Measurements from ENCODE around the gene CDH23. TPM values are rescaled to one million over a fixed set of nuclear protein-coding genes. Genes with fewer than 3 reads are reported as not detected.
A peak's percentile ranks its signal among the peaks of the same experiment; 100 is the strongest.

The CDH23 gene
- total RNA-seq, 4 donors from 2014 or later: 0.57 to 5.9 (median 1.0) TPM

GRCh38 chr10:71819441-71819861 lies 422.7 kb downstream of the CDH23 start:
- Histone ChIP-seq H3K4me3 (no peak overlapping the region), H3K9me3 (no peaks in the 10 kb centered on the region), H3K36me3 (peaks cover 44 to 99% (median 67%) of the 10 kb centered on the region in 3 donors), H3K4me1 (peaks cover 0 to 6% (median 0%) of the 10 kb centered on the region in 3 donors), H3K27ac (no peak overlapping the region), H3K27me3 (no peaks in the 10 kb centered on the region)
- TF ChIP-seq CTCF (IDR thresholded peaks at IDR 0.05) (no peak), POLR2A (IDR thresholded peaks at IDR 0.05) (no peak)
- intact Hi-C loops (cut with DNase I): loop anchor here (10.0 kb wide), 2 partner anchors 425 to 495 kb away; partner anchors contain the start of gene CDH23
- WGBS, 2 donors: 89 to 94% methylated on average over 11 to 15 of the region's 18 CpGs
- DNase-seq: no peak

- intact Hi-C loops (cut with DNase I): loop anchor here (10.0 kb wide), 2 partner anchors 425 to 495 kb away; partner anchors contain the start of gene CDH23
- Histone ChIP-seq H3K4me1 (peaks cover 0 to 6% (median 0%) of the 10 kb centered on the region in 3 donors), H3K27ac (no peak overlapping the region), H3K36me3 (peaks cover 47 to 100% (median 72%) of the 10 kb centered on the region in 3 donors), H3K27me3 (no peaks in the 10 kb centered on the region), H3K4me3 (no peak overlapping the region), H3K9me3 (no peaks in the 10 kb centered on the region)
- TF ChIP-seq POLR2A (IDR thresholded peaks at IDR 0.05) (peak in 1 of 4 donors; percentile 15), CTCF (IDR thresholded peaks at IDR 0.05) (no peak)
- no peak for DNase-seq
- 71 to 79% methylated on average over 4 to 5 of the region's 6 CpGs for WGBS, 2 donors
These were observed 423.3 kb downstream of the CDH23 start for GRCh38 chr10:71819985-71820384.

GRCh38 chr10:71820966-71821365 lies 424.2 kb downstream of the CDH23 start:
- H3K27ac ChIP-seq: no peak overlapping the region
- peaks cover 50 to 100% (median 80%) of the 10 kb centered on the region in 3 donors for H3K36me3 ChIP-seq
- intact Hi-C loops (cut with DNase I): no loop called here
- H3K4me3 ChIP-seq: no peak overlapping the region
- DNase-seq: no peak
- H3K4me1 ChIP-seq: peaks cover 0 to 6% (median 0%) of the 10 kb centered on the region in 3 donors
- TF ChIP-seq CTCF (IDR thresholded peaks at IDR 0.05) (no peak), POLR2A (IDR thresholded peaks at IDR 0.05) (no peak)
- WGBS, 2 donors: 84 to 88% methylated on average over 8 of the region's 8 CpGs
- H3K27me3 ChIP-seq: no peaks in the 10 kb centered on the region
- H3K9me3 ChIP-seq: no peaks in the 10 kb centered on the region

- H3K4me1 ChIP-seq: peaks cover 0 to 6% (median 0%) of the 10 kb centered on the region in 3 donors
- peaks cover 56 to 100% (median 83%) of the 10 kb centered on the region in 3 donors for H3K36me3 ChIP-seq
- no peaks in the 10 kb centered on the region for H3K27me3 ChIP-seq
- no peak overlapping the region for H3K27ac ChIP-seq
- WGBS, 2 donors: 75 to 76% methylated on average over 5 to 7 of the region's 9 CpGs
- DNase-seq: no peak
- no peak for TF ChIP-seq POLR2A (IDR thresholded peaks at IDR 0.05)
- no peak for TF ChIP-seq CTCF (IDR thresholded peaks at IDR 0.05)
- intact Hi-C loops (cut with DNase I): no loop called here
- H3K4me3 ChIP-seq: no peak overlapping the region
- no peaks in the 10 kb centered on the region for H3K9me3 ChIP-seq
These were observed 425.4 kb downstream of the CDH23 start for GRCh38 chr10:71821909-71822763.

- H3K4me3 ChIP-seq: no peak overlapping the region
- H3K4me1 ChIP-seq: no peaks in the 10 kb centered on the region
- 85% methylated on average over 4 of the region's 4 CpGs; no CpG with 5 or more reads in 1 of the 2 donors for WGBS, 2 donors
- no peak overlapping the region for H3K27ac ChIP-seq
- intact Hi-C loops (cut with DNase I): no loop called here
- H3K36me3 ChIP-seq: peaks cover 56 to 100% (median 83%) of the 10 kb centered on the region in 3 donors
- no peaks in the 10 kb centered on the region for H3K9me3 ChIP-seq
- no peak for DNase-seq
- no peaks in the 10 kb centered on the region for H3K27me3 ChIP-seq
- no peak for TF ChIP-seq CTCF (IDR thresholded peaks at IDR 0.05)
- no peak for TF ChIP-seq POLR2A (IDR thresholded peaks at IDR 0.05)
These were observed 426.6 kb downstream of the CDH23 start for GRCh38 chr10:71823356-71823755.
